ENCODE data around the gene ISLR. TPM values are rescaled to one million over a fixed set of nuclear protein-coding genes. Genes with fewer than 3 reads are reported as not detected.
A peak's percentile ranks its signal among the peaks of the same experiment; 100 is the strongest.

ISLR gene
- total and polyA plus RNA-seq, 2 experiments from 2014 or later = 125 to 127 TPM

- no peak overlapping the region for H3K4me2 ChIP-seq (ENCODE audit: unreplicated experiment)
- H3F3A ChIP-seq (ENCODE audit: insufficient read depth) = peaks cover 25% of the 10 kb centered on the region
- H3K36me3 ChIP-seq (ENCODE audit: low read depth) = no peaks in the 10 kb centered on the region
- no peaks in the 10 kb centered on the region for H3K9me3 ChIP-seq (ENCODE audit: low read depth)
- 94 to 100% methylated on average over 1 of the region's 1 CpG for WGBS, 2 experiments (ENCODE audit: low coverage in 1 of 2, low lambda C conversion rate in 2 of 2, missing lambda C conversion rate in 2 of 2)
- DNase-seq = no peak
- in situ Hi-C loops (cut with MboI) = no loop called here
- no peaks in the 10 kb centered on the region for H4K20me1 ChIP-seq (ENCODE audit: insufficient read depth)
- TF ChIP-seq EZH2 (IDR thresholded peaks at IDR 0.05; ENCODE audit: insufficient read depth, poor library complexity, severe bottlenecking) (no peak), EZH2phosphoT487 (IDR thresholded peaks at IDR 0.05; ENCODE audit: insufficient read depth, low read depth) (no peak)
- peaks cover 29% of the 10 kb centered on the region for H3K4me1 ChIP-seq (ENCODE audit: insufficient read depth)
- no peak overlapping the region for H3K27ac ChIP-seq
- no peak overlapping the region for H3K4me3 ChIP-seq
- H3K9ac ChIP-seq = no peak overlapping the region
- H3K27me3 ChIP-seq (replicated peaks; ENCODE audit: insufficient read depth) = no peaks in the 10 kb centered on the region
- no peak overlapping the region for H2AFZ ChIP-seq
- no peaks in the 10 kb centered on the region for H3K9me2 ChIP-seq (ENCODE audit: insufficient read depth)
- no peaks in the 10 kb centered on the region for H3K79me2 ChIP-seq (ENCODE audit: insufficient read depth)
Measured at GRCh38 chr15:74211656-74212055, 38.1 kb downstream of the ISLR start.

- Histone ChIP-seq H3K9me3 (ENCODE audit: low read depth) (no peaks in the 10 kb centered on the region), H3K4me1 (ENCODE audit: insufficient read depth) (peaks cover 29% of the 10 kb centered on the region), H3F3A (ENCODE audit: insufficient read depth) (peaks cover 25% of the 10 kb centered on the region), H3K4me3 (no peak overlapping the region), H3K4me2 (ENCODE audit: unreplicated experiment) (no peak overlapping the region), H4K20me1 (ENCODE audit: insufficient read depth) (no peaks in the 10 kb centered on the region), H3K36me3 (ENCODE audit: low read depth) (no peaks in the 10 kb centered on the region), H2AFZ (no peak overlapping the region), H3K9me2 (ENCODE audit: insufficient read depth) (no peaks in the 10 kb centered on the region), H3K9ac (no peak overlapping the region), H3K27me3 (replicated peaks; ENCODE audit: insufficient read depth) (no peaks in the 10 kb centered on the region), H3K79me2 (ENCODE audit: insufficient read depth) (no peaks in the 10 kb centered on the region), H3K27ac (no peak overlapping the region)
- in situ Hi-C loops (cut with MboI) = no loop called here
- TF ChIP-seq EZH2phosphoT487 (IDR thresholded peaks at IDR 0.05; ENCODE audit: insufficient read depth, low read depth) = no peak
- no peak for TF ChIP-seq EZH2 (IDR thresholded peaks at IDR 0.05; ENCODE audit: insufficient read depth, poor library complexity, severe bottlenecking)
- WGBS, 2 experiments (ENCODE audit: low coverage in 1 of 2, low lambda C conversion rate in 2 of 2, missing lambda C conversion rate in 2 of 2) = 87 to 89% methylated on average over 9 of the region's 9 CpGs
- no peak for DNase-seq
Measured at GRCh38 chr15:74212494-74212893, 39.0 kb downstream of the ISLR start.

- Histone ChIP-seq H3K4me1 (ENCODE audit: insufficient read depth) (peaks cover 29% of the 10 kb centered on the region), H3K4me2 (ENCODE audit: unreplicated experiment) (no peak overlapping the region), H4K20me1 (ENCODE audit: insufficient read depth) (no peaks in the 10 kb centered on the region), H3K79me2 (ENCODE audit: insufficient read depth) (no peaks in the 10 kb centered on the region), H3K9ac (no peak overlapping the region), H3K36me3 (ENCODE audit: low read depth) (no peaks in the 10 kb centered on the region), H3K9me3 (ENCODE audit: low read depth) (no peaks in the 10 kb centered on the region), H3K27ac (no peak overlapping the region), H3F3A (ENCODE audit: insufficient read depth) (peaks cover 25% of the 10 kb centered on the region), H3K27me3 (replicated peaks; ENCODE audit: insufficient read depth) (no peaks in the 10 kb centered on the region), H2AFZ (no peak overlapping the region), H3K4me3 (no peak overlapping the region), H3K9me2 (ENCODE audit: insufficient read depth) (no peaks in the 10 kb centered on the region)
- DNase-seq = no peak
- in situ Hi-C loops (cut with MboI) = no loop called here
- WGBS, 2 experiments (ENCODE audit: low coverage in 1 of 2, low lambda C conversion rate in 2 of 2, missing lambda C conversion rate in 2 of 2) = 76 to 82% methylated on average over 7 of the region's 7 CpGs
- TF ChIP-seq EZH2phosphoT487 (IDR thresholded peaks at IDR 0.05; ENCODE audit: insufficient read depth, low read depth) (no peak), EZH2 (IDR thresholded peaks at IDR 0.05; ENCODE audit: insufficient read depth, poor library complexity, severe bottlenecking) (no peak)
Measured at GRCh38 chr15:74213858-74214284, 40.4 kb downstream of the ISLR start.

- no peak for DNase-seq
- WGBS, 2 experiments (ENCODE audit: low coverage in 1 of 2, low lambda C conversion rate in 2 of 2, missing lambda C conversion rate in 2 of 2) = 72 to 75% methylated on average over 6 of the region's 6 CpGs
- H3F3A ChIP-seq (ENCODE audit: insufficient read depth) = peaks cover 25% of the 10 kb centered on the region
- H3K9me3 ChIP-seq (ENCODE audit: low read depth) = no peaks in the 10 kb centered on the region
- TF ChIP-seq EZH2phosphoT487 (IDR thresholded peaks at IDR 0.05; ENCODE audit: insufficient read depth, low read depth) (no peak), EZH2 (IDR thresholded peaks at IDR 0.05; ENCODE audit: insufficient read depth, poor library complexity, severe bottlenecking) (no peak)
- H2AFZ ChIP-seq = no peak overlapping the region
- H4K20me1 ChIP-seq (ENCODE audit: insufficient read depth) = no peaks in the 10 kb centered on the region
- H3K27me3 ChIP-seq (replicated peaks; ENCODE audit: insufficient read depth) = no peaks in the 10 kb centered on the region
- peak overlapping the region; percentile 15; the same call in 1 of the 2 replicates for H3K9ac ChIP-seq
- peak overlapping the region; percentile 7; the same call in 1 of the 2 replicates for H3K4me3 ChIP-seq
- in situ Hi-C loops (cut with MboI) = no loop called here
- H3K4me2 ChIP-seq (ENCODE audit: unreplicated experiment) = peak overlapping the region; percentile 43
- H3K79me2 ChIP-seq (ENCODE audit: insufficient read depth) = no peaks in the 10 kb centered on the region
- H3K4me1 ChIP-seq (ENCODE audit: insufficient read depth) = peaks cover 28% of the 10 kb centered on the region
- no peaks in the 10 kb centered on the region for H3K36me3 ChIP-seq (ENCODE audit: low read depth)
- H3K9me2 ChIP-seq (ENCODE audit: insufficient read depth) = no peaks in the 10 kb centered on the region
- H3K27ac ChIP-seq = peak overlapping the region; percentile 61
Measured at GRCh38 chr15:74214324-74215021, 41.0 kb downstream of the ISLR start.
